ENCODE data around the gene INIP.
"Not testable (repeated sequence)": the region's sequence is repeated elsewhere in the genome, so short reads cannot be mapped to it uniquely, and the experiment has no call there.

INIP gene

GRCh38 chr9:112694706-112695555, 23.0 kb downstream of the INIP start:
- no peak for DNase-seq
- in situ Hi-C loops (cut with MboI; ENCODE audit: low pct_unique_long_range_greater_than_20kb, low sequenced_read_pairs), result no loop called here

GRCh38 chr9:112689161-112689740, 28.7 kb downstream of the INIP start:
- DNase-seq, result no peak
- in situ Hi-C loops (cut with MboI; ENCODE audit: low pct_unique_long_range_greater_than_20kb, low sequenced_read_pairs), result no loop called here

- no peak for DNase-seq
- in situ Hi-C loops (cut with MboI; ENCODE audit: low pct_unique_long_range_greater_than_20kb, low sequenced_read_pairs), result no loop called here
Measured at GRCh38 chr9:112680731-112681402, 37.0 kb downstream of the INIP start.

GRCh38 chr9:112677040-112677439, 40.9 kb downstream of the INIP start:
- in situ Hi-C loops (cut with MboI; ENCODE audit: low pct_unique_long_range_greater_than_20kb, low sequenced_read_pairs), result no loop called here

GRCh38 chr9:112673221-112673620, 44.7 kb downstream of the INIP start:
- in situ Hi-C loops (cut with MboI; ENCODE audit: low pct_unique_long_range_greater_than_20kb, low sequenced_read_pairs); DNase-seq: not testable (repeated sequence)

More at GRCh38 chr9:112677040-112677439, 40.9 kb downstream of the INIP start:
- DNase-seq, result no peak

GRCh38 chr9:112670991-112671625, 46.8 kb downstream of the INIP start:
- in situ Hi-C loops (cut with MboI; ENCODE audit: low pct_unique_long_range_greater_than_20kb, low sequenced_read_pairs), result no loop called here

GRCh38 chr9:112669326-112669725, 48.6 kb downstream of the INIP start:
- in situ Hi-C loops (cut with MboI; ENCODE audit: low pct_unique_long_range_greater_than_20kb, low sequenced_read_pairs), result no loop called here

More at GRCh38 chr9:112670991-112671625, 46.8 kb downstream of the INIP start:
- no peak for DNase-seq

GRCh38 chr9:112665347-112665746, 52.6 kb downstream of the INIP start:
- in situ Hi-C loops (cut with MboI; ENCODE audit: low pct_unique_long_range_greater_than_20kb, low sequenced_read_pairs), result no loop called here
- no peak for DNase-seq

More at GRCh38 chr9:112669326-112669725, 48.6 kb downstream of the INIP start:
- no peak for DNase-seq

GRCh38 chr9:112664531-112664930, 53.4 kb downstream of the INIP start:
- in situ Hi-C loops (cut with MboI; ENCODE audit: low pct_unique_long_range_greater_than_20kb, low sequenced_read_pairs), result no loop called here
- no peak for DNase-seq

GRCh38 chr9:112663681-112664080, 54.2 kb downstream of the INIP start:
- DNase-seq, result no peak
- in situ Hi-C loops (cut with MboI; ENCODE audit: low pct_unique_long_range_greater_than_20kb, low sequenced_read_pairs), result no loop called here

- no peak for DNase-seq
- in situ Hi-C loops (cut with MboI; ENCODE audit: low pct_unique_long_range_greater_than_20kb, low sequenced_read_pairs), result no loop called here
Measured at GRCh38 chr9:112659906-112660305, 58.0 kb downstream of the INIP start.

GRCh38 chr9:112655668-112656067, 62.2 kb downstream of the INIP start:
- no peak for DNase-seq
- in situ Hi-C loops (cut with MboI; ENCODE audit: low pct_unique_long_range_greater_than_20kb, low sequenced_read_pairs), result no loop called here

GRCh38 chr9:112654282-112654681, 63.6 kb downstream of the INIP start:
- in situ Hi-C loops (cut with MboI; ENCODE audit: low pct_unique_long_range_greater_than_20kb, low sequenced_read_pairs), result no loop called here
- no peak for DNase-seq

- in situ Hi-C loops (cut with MboI; ENCODE audit: low pct_unique_long_range_greater_than_20kb, low sequenced_read_pairs), result no loop called here
- no peak for DNase-seq
Measured at GRCh38 chr9:112648624-112649023, 69.3 kb downstream of the INIP start.

- no peak for DNase-seq
- in situ Hi-C loops (cut with MboI; ENCODE audit: low pct_unique_long_range_greater_than_20kb, low sequenced_read_pairs), result no loop called here
Measured at GRCh38 chr9:112647596-112647995, 70.3 kb downstream of the INIP start.

GRCh38 chr9:112642126-112642525, 75.8 kb downstream of the INIP start:
- DNase-seq, result no peak
- in situ Hi-C loops (cut with MboI; ENCODE audit: low pct_unique_long_range_greater_than_20kb, low sequenced_read_pairs), result no loop called here

GRCh38 chr9:112640311-112640710, 77.6 kb downstream of the INIP start:
- no peak for DNase-seq
- in situ Hi-C loops (cut with MboI; ENCODE audit: low pct_unique_long_range_greater_than_20kb, low sequenced_read_pairs), result no loop called here

Measured in KBM-7 (cell line).